CD8-positive, alpha-beta memory T cell (primary cell): ENCODE measurements around the gene PRAMEF15. TPM values are rescaled to one million over a fixed set of nuclear protein-coding genes. Genes with fewer than 3 reads are reported as not detected.

ENCODE experiments used
- polyA plus RNA-seq: library from polyadenylated mRNA; unstranded; fragments of 300-500 nt; fragmentation: Illumina TruSeq; gene quantifications from one replicate; pipeline ENCODE4 v1.2.3, GENCODE V29; 2021
- total RNA-seq, 2 experiments: library from RNA; stranded (reverse); gene quantifications; one replicate each; pipeline ENCODE4 v1.2.3, GENCODE V29; 2021

The PRAMEF15 gene
- total and polyA plus RNA-seq, 3 experiments from 2014 or later = not detected

Other genes starting within 250 kb of the PRAMEF15 start
- not detected for gene PRAMEF25, start 244.8 kb upstream of the PRAMEF15 start, total RNA-seq
- not detected for gene PRAMEF25, start 244.8 kb upstream of the PRAMEF15 start, polyA plus RNA-seq
- gene HNRNPCL2, start 198.7 kb upstream of the PRAMEF15 start, total RNA-seq = not detected
- gene HNRNPCL2, start 198.7 kb upstream of the PRAMEF15 start, polyA plus RNA-seq = not detected
- gene PRAMEF26, start 159.6 kb upstream of the PRAMEF15 start, total RNA-seq = not detected
- not detected for gene PRAMEF26, start 159.6 kb upstream of the PRAMEF15 start, polyA plus RNA-seq
- not detected for gene HNRNPCL4, start 149.9 kb upstream of the PRAMEF15 start, total RNA-seq
- gene HNRNPCL4, start 149.9 kb upstream of the PRAMEF15 start, polyA plus RNA-seq = not detected
- not detected for gene PRAMEF9, start 143.7 kb upstream of the PRAMEF15 start, total RNA-seq
- not detected for gene PRAMEF9, start 143.7 kb upstream of the PRAMEF15 start, polyA plus RNA-seq
- not detected for gene PRAMEF13, start 114.2 kb upstream of the PRAMEF15 start, total RNA-seq
- not detected for gene PRAMEF13, start 114.2 kb upstream of the PRAMEF15 start, polyA plus RNA-seq
- not detected for gene PRAMEF18, start 89.4 kb upstream of the PRAMEF15 start, total RNA-seq
- gene PRAMEF18, start 89.4 kb upstream of the PRAMEF15 start, polyA plus RNA-seq = not detected
- not detected for gene PRAMEF5, start 61.4 kb upstream of the PRAMEF15 start, total RNA-seq
- not detected for gene PRAMEF5, start 61.4 kb upstream of the PRAMEF15 start, polyA plus RNA-seq
- not detected for gene PRAMEF8, start 30.4 kb upstream of the PRAMEF15 start, total RNA-seq
- not detected for gene PRAMEF8, start 30.4 kb upstream of the PRAMEF15 start, polyA plus RNA-seq
- gene PRAMEF33, start 12.0 kb upstream of the PRAMEF15 start, total RNA-seq = not detected
- not detected for gene PRAMEF33, start 12.0 kb upstream of the PRAMEF15 start, polyA plus RNA-seq
- gene PRAMEF14, start 31.6 kb downstream of the PRAMEF15 start, total RNA-seq = not detected
- gene PRAMEF14, start 31.6 kb downstream of the PRAMEF15 start, polyA plus RNA-seq = not detected
- gene PRAMEF19, start 56.4 kb downstream of the PRAMEF15 start, total RNA-seq = not detected
- gene PRAMEF19, start 56.4 kb downstream of the PRAMEF15 start, polyA plus RNA-seq = not detected
- gene PRAMEF17, start 74.1 kb downstream of the PRAMEF15 start, total RNA-seq = not detected
- not detected for gene PRAMEF17, start 74.1 kb downstream of the PRAMEF15 start, polyA plus RNA-seq
- not detected for gene PRAMEF20, start 94.9 kb downstream of the PRAMEF15 start, total RNA-seq
- gene PRAMEF20, start 94.9 kb downstream of the PRAMEF15 start, polyA plus RNA-seq = not detected
- gene LRRC38, start 198.4 kb downstream of the PRAMEF15 start, total RNA-seq = not detected
- gene LRRC38, start 198.4 kb downstream of the PRAMEF15 start, polyA plus RNA-seq = not detected